ENCODE data around the gene UCN3.
"Not testable (repeated sequence)": the region's sequence is repeated elsewhere in the genome, so short reads cannot be mapped to it uniquely, and the experiment has no call there.

GRCh38 chr10:5380395-5380794, 15.6 kb downstream of the UCN3 start:
- TF ChIP-seq CTCF (IDR thresholded peaks at IDR 0.05; ENCODE audit: poor library complexity, severe bottlenecking); POLR2AphosphoS5 (IDR thresholded peaks at IDR 0.05); EZH2 (IDR thresholded peaks at IDR 0.05; ENCODE audit: borderline replicate concordance, insufficient read depth, low read length, poor library complexity, severe bottlenecking); MXI1 (conservative IDR thresholded peaks at IDR 0.05; ENCODE audit: poor library complexity, severe bottlenecking); RAD21 (conservative IDR thresholded peaks at IDR 0.05): not testable (repeated sequence)
